ENCODE measurements around the gene ISOC1. TPM values are rescaled to one million over a fixed set of nuclear protein-coding genes. Genes with fewer than 3 reads are reported as not detected.

The ISOC1 gene
- total and polyA plus RNA-seq, 2 of the 13 experiments (the other 11 are each of a cell fraction or from before 2014, with no cell fraction given) = 25.7 to 51.3 TPM

DNA sequence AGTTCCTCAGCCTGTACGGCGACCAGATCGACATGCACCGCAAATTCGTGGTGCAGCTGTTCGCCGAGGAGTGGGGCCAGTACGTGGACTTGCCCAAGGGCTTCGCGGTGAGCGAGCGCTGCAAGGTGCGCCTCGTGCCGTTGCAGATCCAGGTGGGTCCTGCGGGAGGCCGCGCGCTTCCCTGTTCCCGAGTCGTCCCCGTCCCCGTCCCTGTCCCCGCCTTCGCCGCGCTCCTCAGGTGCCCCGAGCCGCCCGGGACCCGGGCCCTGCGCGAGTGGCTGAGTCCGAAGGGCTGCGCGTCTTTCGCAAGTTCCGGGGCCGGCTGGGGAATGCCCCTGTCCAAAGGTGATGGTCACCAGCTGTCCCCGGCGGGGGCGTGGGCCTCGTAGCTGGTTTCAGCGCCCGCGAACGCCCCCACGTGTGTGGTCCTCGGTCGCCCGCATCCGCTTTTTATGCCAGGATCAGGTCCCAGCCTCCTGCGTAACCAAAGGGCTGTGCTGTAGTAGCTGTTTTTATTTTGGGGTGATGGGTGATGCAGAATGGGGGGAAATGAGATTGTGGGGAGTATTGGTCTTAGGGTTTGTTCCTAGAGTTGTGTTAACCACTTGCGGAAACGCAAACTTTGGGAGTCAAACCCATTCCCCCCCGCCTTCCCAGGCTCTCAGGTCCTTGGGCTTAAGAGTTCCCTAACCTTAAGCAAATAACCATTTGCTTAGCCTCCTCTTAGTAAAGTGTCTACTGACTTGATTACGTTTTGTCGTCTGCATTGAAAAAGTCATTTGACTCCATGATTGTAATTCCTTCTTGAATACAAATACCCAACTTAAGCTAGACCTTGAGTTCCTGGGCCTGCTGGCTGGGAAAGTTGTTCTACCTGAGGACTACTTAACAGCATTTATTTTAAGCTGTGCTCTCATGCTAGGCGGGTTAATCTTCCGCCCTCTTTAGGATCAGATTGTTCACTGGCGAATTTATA, 663 bp downstream of the ISOC1 start (continued):
- TF ChIP-seq, protein P1, sequence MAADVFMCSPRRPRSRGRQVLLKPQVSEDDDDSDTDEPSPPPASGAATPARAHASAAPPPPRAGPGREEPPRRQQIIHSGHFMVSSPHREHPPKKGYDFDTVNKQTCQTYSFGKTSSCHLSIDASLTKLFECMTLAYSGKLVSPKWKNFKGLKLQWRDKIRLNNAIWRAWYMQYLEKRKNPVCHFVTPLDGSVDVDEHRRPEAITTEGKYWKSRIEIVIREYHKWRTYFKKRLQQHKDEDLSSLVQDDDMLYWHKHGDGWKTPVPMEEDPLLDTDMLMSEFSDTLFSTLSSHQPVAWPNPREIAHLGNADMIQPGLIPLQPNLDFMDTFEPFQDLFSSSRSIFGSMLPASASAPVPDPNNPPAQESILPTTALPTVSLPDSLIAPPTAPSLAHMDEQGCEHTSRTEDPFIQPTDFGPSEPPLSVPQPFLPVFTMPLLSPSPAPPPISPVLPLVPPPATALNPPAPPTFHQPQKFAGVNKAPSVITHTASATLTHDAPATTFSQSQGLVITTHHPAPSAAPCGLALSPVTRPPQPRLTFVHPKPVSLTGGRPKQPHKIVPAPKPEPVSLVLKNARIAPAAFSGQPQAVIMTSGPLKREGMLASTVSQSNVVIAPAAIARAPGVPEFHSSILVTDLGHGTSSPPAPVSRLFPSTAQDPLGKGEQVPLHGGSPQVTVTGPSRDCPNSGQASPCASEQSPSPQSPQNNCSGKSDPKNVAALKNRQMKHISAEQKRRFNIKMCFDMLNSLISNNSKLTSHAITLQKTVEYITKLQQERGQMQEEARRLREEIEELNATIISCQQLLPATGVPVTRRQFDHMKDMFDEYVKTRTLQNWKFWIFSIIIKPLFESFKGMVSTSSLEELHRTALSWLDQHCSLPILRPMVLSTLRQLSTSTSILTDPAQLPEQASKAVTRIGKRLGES (CRISPR knock-in tag; IDR thresholded peaks at IDR 0.05; ENCODE audit: borderline replicate concordance) = no peak; the same call in 1 of the 2 replicates
- TF ChIP-seq ZNF761 (CRISPR knock-in tag; conservative IDR thresholded peaks at IDR 0.05) (peak; percentile 85; the same call in 1 of the 2 replicates), SALL1 (CRISPR knock-in tag; IDR thresholded peaks at IDR 0.05) (peak; percentile 93), ZNF749 (CRISPR knock-in tag; IDR thresholded peaks at IDR 0.05; ENCODE audit: borderline replicate concordance) (no peak), GATAD1 (CRISPR knock-in tag; IDR thresholded peaks at IDR 0.05) (peak; percentile 71), ATF1 (CRISPR knock-in tag; IDR thresholded peaks at IDR 0.05) (peak; percentile 34; the same call in 1 of the 2 replicates), HDAC2 (CRISPR knock-in tag; IDR thresholded peaks at IDR 0.05) (peak; percentile 82; the same call in 1 of the 2 replicates), REL (CRISPR knock-in tag; conservative IDR thresholded peaks at IDR 0.05) (peak; percentile 91), ZNF546 (CRISPR knock-in tag; conservative IDR thresholded peaks at IDR 0.05) (0 out of 2 replicates have a peak, but pooled peaks have one; percentile 34), MTA3 (CRISPR knock-in tag; IDR thresholded peaks at IDR 0.05) (no peak), ZNF607 (CRISPR knock-in tag; IDR thresholded peaks at IDR 0.05; ENCODE audit: borderline replicate concordance) (peak; percentile 63; the same call in 1 of the 2 replicates), ERF (CRISPR knock-in tag; IDR thresholded peaks at IDR 0.05) (peak; percentile 43; the same call in 1 of the 2 replicates), SSRP1 (CRISPR knock-in tag; IDR thresholded peaks at IDR 0.05) (no peak), NCOA5 (CRISPR knock-in tag; IDR thresholded peaks at IDR 0.05) (no peak)
- TF ChIP-seq, protein P2, sequence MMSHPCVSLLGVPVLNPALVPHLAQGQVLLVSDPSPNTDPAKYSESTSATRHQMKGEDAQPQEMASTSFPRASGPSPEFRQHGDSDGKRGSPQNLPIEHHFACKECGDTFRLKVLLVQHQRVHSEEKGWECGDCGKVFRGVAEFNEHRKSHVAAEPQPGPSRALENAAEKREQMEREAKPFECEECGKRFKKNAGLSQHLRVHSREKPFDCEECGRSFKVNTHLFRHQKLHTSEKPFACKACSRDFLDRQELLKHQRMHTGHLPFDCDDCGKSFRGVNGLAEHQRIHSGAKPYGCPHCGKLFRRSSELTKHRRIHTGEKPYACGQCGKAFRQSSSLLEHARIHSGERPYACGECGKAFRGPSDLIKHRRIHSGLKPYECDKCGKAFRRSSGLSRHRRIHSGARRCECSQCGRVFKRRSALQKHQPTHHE (CRISPR knock-in tag; IDR thresholded peaks at IDR 0.05; ENCODE audit: borderline replicate concordance) = peak; percentile 76; the same call in 1 of the 2 replicates
- TF ChIP-seq, protein P3, sequence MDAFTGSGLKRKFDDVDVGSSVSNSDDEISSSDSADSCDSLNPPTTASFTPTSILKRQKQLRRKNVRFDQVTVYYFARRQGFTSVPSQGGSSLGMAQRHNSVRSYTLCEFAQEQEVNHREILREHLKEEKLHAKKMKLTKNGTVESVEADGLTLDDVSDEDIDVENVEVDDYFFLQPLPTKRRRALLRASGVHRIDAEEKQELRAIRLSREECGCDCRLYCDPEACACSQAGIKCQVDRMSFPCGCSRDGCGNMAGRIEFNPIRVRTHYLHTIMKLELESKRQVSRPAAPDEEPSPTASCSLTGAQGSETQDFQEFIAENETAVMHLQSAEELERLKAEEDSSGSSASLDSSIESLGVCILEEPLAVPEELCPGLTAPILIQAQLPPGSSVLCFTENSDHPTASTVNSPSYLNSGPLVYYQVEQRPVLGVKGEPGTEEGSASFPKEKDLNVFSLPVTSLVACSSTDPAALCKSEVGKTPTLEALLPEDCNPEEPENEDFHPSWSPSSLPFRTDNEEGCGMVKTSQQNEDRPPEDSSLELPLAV (CRISPR knock-in tag; conservative IDR thresholded peaks at IDR 0.05; ENCODE audit: low read depth) = 0 out of 2 replicates have a peak, but pooled peaks have one; percentile 75
- TF ChIP-seq, protein P4, sequence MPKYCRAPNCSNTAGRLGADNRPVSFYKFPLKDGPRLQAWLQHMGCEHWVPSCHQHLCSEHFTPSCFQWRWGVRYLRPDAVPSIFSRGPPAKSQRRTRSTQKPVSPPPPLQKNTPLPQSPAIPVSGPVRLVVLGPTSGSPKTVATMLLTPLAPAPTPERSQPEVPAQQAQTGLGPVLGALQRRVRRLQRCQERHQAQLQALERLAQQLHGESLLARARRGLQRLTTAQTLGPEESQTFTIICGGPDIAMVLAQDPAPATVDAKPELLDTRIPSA (CRISPR knock-in tag; IDR thresholded peaks at IDR 0.05; ENCODE audit: borderline replicate concordance) = no peak; the same call in 1 of the 2 replicates
- TF ChIP-seq, protein P5, sequence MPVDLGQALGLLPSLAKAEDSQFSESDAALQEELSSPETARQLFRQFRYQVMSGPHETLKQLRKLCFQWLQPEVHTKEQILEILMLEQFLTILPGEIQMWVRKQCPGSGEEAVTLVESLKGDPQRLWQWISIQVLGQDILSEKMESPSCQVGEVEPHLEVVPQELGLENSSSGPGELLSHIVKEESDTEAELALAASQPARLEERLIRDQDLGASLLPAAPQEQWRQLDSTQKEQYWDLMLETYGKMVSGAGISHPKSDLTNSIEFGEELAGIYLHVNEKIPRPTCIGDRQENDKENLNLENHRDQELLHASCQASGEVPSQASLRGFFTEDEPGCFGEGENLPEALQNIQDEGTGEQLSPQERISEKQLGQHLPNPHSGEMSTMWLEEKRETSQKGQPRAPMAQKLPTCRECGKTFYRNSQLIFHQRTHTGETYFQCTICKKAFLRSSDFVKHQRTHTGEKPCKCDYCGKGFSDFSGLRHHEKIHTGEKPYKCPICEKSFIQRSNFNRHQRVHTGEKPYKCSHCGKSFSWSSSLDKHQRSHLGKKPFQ (CRISPR knock-in tag; IDR thresholded peaks at IDR 0.05; ENCODE audit: insufficient replicate concordance) = no peak
